Measurements from ENCODE around the gene DAB2. TPM values are rescaled to one million over a fixed set of nuclear protein-coding genes. Genes with fewer than 3 reads are reported as not detected.

The DAB2 gene
- total RNA-seq, 1 experiment from 2014 or later: 2.3 TPM

DNA sequence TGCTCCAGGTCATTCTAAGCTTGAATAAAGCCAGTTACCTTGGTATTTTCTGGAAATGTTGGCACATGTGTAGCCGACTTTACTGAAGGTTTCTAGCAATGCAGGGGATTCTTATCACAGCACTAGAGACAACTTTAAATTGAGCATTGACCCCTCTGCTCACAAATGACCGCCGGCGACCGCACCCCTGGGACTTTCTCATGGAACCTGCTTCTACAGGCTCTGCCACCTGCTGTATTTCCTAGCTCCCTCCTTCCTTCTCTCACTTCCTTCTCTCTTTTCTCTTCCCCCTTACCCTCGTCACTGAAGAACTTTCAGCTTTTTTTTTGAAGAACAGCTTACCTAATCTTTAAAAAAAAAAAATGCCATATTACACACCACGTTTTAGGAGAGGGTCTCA, 30.9 kb upstream of the DAB2 start:
- H3K4me3 Mint-ChIP-seq: no peak overlapping the region
- H2AFZ ChIP-seq (ENCODE audit: low read length): peak overlapping the region; percentile 8
- H3T11ph ChIP-seq (ENCODE audit: low read length): no peak overlapping the region
- H3K27me3 ChIP-seq (ENCODE audit: insufficient read depth, low read length): no peaks in the 10 kb centered on the region
- no peaks in the 10 kb centered on the region for H3K9me3 ChIP-seq (ENCODE audit: control insufficient read depth, low read depth, low read length)
- peaks cover 0 to 3% of the 10 kb centered on the region in 2 experiments; a peak in 1 of 4 replicates for H3K4me1 Mint-ChIP-seq
- H3K4me1 ChIP-seq (ENCODE audit: insufficient read depth, low read length): no peaks in the 10 kb centered on the region; the same call in 1 of the 2 replicates
- no peak for DNase-seq
- H2BK120ac ChIP-seq (ENCODE audit: low read depth, low read length, poor library complexity, severe bottlenecking): no peak overlapping the region
- no peak overlapping the region for H3K18ac ChIP-seq (ENCODE audit: insufficient read length, low read depth, low read length)
- no peak overlapping the region for H2BK15ac ChIP-seq (ENCODE audit: low read depth, low read length)
- no peak overlapping the region for H3K23ac ChIP-seq (ENCODE audit: insufficient read length, low read depth, low read length)
- no peak overlapping the region for H4K8ac ChIP-seq (replicated peaks; ENCODE audit: insufficient read length, low read depth, low read length)
- 0 out of 7 replicates have a peak, but pooled peaks cover 0 to 2% (median 0%) of the 10 kb centered on the region in 3 experiments for H3K36me3 Mint-ChIP-seq (ENCODE audit: insufficient read depth in 1 of 3, low read depth in 3 of 3)
- H3K27ac Mint-ChIP-seq: no peak overlapping the region
- no peak overlapping the region for H3K14ac ChIP-seq (ENCODE audit: insufficient read depth, low read length)
- H3K27ac ChIP-seq (ENCODE audit: insufficient read length, low read depth, low read length): no peak overlapping the region
- no peak overlapping the region for H4K91ac ChIP-seq (ENCODE audit: insufficient read length, low read depth, low read length)
- no peaks in the 10 kb centered on the region; the same call in 1 of the 2 replicates for H3K27me3 Mint-ChIP-seq (ENCODE audit: low read depth)
- no peak overlapping the region for H3K4ac ChIP-seq (ENCODE audit: low read depth, low read length)
- H2BK20ac ChIP-seq (ENCODE audit: low read depth, low read length, poor library complexity, severe bottlenecking): no peak overlapping the region
- H3K56ac ChIP-seq (ENCODE audit: insufficient read length, low read depth, low read length): no peak overlapping the region
- WGBS (ENCODE audit: extremely low coverage, insufficient read length, low lambda C conversion rate): no CpG with 5 or more reads among the region's 7 CpGs
- H3K9me3 Mint-ChIP-seq: no peaks in the 10 kb centered on the region
- H3K9ac ChIP-seq (ENCODE audit: extremely low read depth, insufficient read length, low read length): no peak overlapping the region
- H2BK12ac ChIP-seq (ENCODE audit: insufficient read length, low read depth, low read length): no peak overlapping the region
- H3K79me1 ChIP-seq (ENCODE audit: insufficient read depth, low read depth, low read length, poor library complexity, severe bottlenecking): no peaks in the 10 kb centered on the region
- TF ChIP-seq, protein P1, sequence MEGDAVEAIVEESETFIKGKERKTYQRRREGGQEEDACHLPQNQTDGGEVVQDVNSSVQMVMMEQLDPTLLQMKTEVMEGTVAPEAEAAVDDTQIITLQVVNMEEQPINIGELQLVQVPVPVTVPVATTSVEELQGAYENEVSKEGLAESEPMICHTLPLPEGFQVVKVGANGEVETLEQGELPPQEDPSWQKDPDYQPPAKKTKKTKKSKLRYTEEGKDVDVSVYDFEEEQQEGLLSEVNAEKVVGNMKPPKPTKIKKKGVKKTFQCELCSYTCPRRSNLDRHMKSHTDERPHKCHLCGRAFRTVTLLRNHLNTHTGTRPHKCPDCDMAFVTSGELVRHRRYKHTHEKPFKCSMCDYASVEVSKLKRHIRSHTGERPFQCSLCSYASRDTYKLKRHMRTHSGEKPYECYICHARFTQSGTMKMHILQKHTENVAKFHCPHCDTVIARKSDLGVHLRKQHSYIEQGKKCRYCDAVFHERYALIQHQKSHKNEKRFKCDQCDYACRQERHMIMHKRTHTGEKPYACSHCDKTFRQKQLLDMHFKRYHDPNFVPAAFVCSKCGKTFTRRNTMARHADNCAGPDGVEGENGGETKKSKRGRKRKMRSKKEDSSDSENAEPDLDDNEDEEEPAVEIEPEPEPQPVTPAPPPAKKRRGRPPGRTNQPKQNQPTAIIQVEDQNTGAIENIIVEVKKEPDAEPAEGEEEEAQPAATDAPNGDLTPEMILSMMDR (conservative IDR thresholded peaks at IDR 0.05): no peak
- H4K20me1 ChIP-seq (ENCODE audit: control insufficient read depth, insufficient read depth, insufficient read length): no peaks in the 10 kb centered on the region
- no peaks in the 10 kb centered on the region for H3K23me2 ChIP-seq (ENCODE audit: insufficient read length, low read depth, low read length, poor library complexity, severe bottlenecking)
- no peaks in the 10 kb centered on the region for H3K79me2 ChIP-seq (ENCODE audit: insufficient read depth, low read length)
- H2BK5ac ChIP-seq (ENCODE audit: insufficient read length, low read length): no peak overlapping the region
- no peak overlapping the region for H2AK5ac ChIP-seq (ENCODE audit: insufficient read length, low read length)
- no peak overlapping the region for H4K5ac ChIP-seq (ENCODE audit: insufficient read length, low read depth, low read length)
- no peak overlapping the region for H3K4me2 ChIP-seq (ENCODE audit: insufficient read depth, insufficient read length, low read length)

All from H9 (cell line).